ENCODE data around the gene GAB1. TPM values are rescaled to one million over a fixed set of nuclear protein-coding genes. Genes with fewer than 3 reads are reported as not detected.

Gene GAB1
- total and polyA plus RNA-seq, 2 of the 13 experiments (the other 11 are each of a cell fraction or from before 2014, with no cell fraction given): 8.7 to 14.7 TPM

- FAIRE-seq: no peak
- WGBS (ENCODE audit: low lambda C conversion rate): 95% methylated on average over 3 of the region's 3 CpGs
- Histone ChIP-seq H3K9ac (ENCODE audit: insufficient read depth, low read depth, low read length) (no peak overlapping the region), H3K4me3 (replicated peaks in 1 of 3; ENCODE audit: insufficient read depth in 1 of 3, low read depth in 2 of 3, low read length in 3 of 3) (no peak overlapping the region), H3K27ac (ENCODE audit: extremely low read length, insufficient read depth, low read length) (no peak overlapping the region), H3K9me3 (ENCODE audit: low read length) (no peaks in the 10 kb centered on the region), H4K20me1 (ENCODE audit: insufficient read depth, low read length) (peaks cover 23% of the 10 kb centered on the region), H3K27me3 (ENCODE audit: control insufficient read depth in 1 of 2, insufficient read depth in 2 of 2, low read length in 2 of 2) (no peaks in the 10 kb centered on the region), H3K4me1 (ENCODE audit: insufficient read depth, low read length) (peaks cover 42% of the 10 kb centered on the region), H2AFZ (ENCODE audit: low read length) (no peak overlapping the region), H3K36me3 (replicated peaks in 1 of 2; ENCODE audit: control insufficient read depth in 1 of 2, insufficient read depth in 2 of 2, low read length in 2 of 2) (no peaks in the 10 kb centered on the region), H3K79me2 (ENCODE audit: insufficient read depth, low read length) (peaks cover 3% of the 10 kb centered on the region), H3K4me2 (ENCODE audit: low read depth, low read length) (no peak overlapping the region)
- in situ Hi-C loops (cut with HindIII; ENCODE audit: extremely low pct_ligation_motif_present, low pct_unique_long_range_greater_than_20kb) (no loop called here), intact Hi-C loops (cut with micrococcal nuclease; ENCODE audit: unreplicated experiment) (no loop called here)
- DNase-seq (ENCODE audit: low spot score): no peak
- ChIA-PET CTCF (ENCODE audit: low intra/inter-chr PET ratio, low total read pairs) (no interaction called here), POLR2A (no interaction called here)
- TF ChIP-seq NRL (CRISPR knock-in tag; IDR thresholded peaks at IDR 0.05; ENCODE audit: borderline replicate concordance) (no peak), SMAD9 (CRISPR knock-in tag; IDR thresholded peaks at IDR 0.05) (no peak), POLR2G (IDR thresholded peaks at IDR 0.05; ENCODE audit: low read depth, low read length) (no peak), KMT2A (CRISPR knock-in tag; IDR thresholded peaks at IDR 0.05) (no peak), ZSCAN9 (CRISPR knock-in tag; IDR thresholded peaks at IDR 0.05; ENCODE audit: borderline replicate concordance) (no peak), SRSF1 (optimal IDR thresholded peaks at IDR 0.05; ENCODE audit: low read depth, low read length) (no peak), PBX3 (CRISPR knock-in tag; IDR thresholded peaks at IDR 0.05; ENCODE audit: borderline replicate concordance) (no peak), GZF1 (CRISPR knock-in tag; IDR thresholded peaks at IDR 0.05) (no peak)
- TF ChIP-seq, protein P1, sequence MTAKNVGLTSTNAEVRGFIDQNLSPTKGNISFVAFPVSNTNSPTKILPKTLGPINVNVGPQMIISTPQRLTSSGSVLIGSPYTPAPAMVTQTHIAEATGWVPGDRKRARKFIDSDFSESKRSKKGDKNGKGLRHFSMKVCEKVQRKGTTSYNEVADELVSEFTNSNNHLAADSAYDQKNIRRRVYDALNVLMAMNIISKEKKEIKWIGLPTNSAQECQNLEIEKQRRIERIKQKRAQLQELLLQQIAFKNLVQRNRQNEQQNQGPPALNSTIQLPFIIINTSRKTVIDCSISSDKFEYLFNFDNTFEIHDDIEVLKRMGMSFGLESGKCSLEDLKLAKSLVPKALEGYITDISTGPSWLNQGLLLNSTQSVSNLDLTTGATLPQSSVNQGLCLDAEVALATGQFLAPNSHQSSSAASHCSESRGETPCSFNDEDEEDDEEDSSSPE (CRISPR knock-in tag; IDR thresholded peaks at IDR 0.05): no peak
- TF ChIP-seq, protein P2, sequence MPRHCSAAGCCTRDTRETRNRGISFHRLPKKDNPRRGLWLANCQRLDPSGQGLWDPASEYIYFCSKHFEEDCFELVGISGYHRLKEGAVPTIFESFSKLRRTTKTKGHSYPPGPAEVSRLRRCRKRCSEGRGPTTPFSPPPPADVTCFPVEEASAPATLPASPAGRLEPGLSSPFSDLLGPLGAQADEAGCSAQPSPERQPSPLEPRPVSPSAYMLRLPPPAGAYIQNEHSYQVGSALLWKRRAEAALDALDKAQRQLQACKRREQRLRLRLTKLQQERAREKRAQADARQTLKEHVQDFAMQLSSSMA (CRISPR knock-in tag; IDR thresholded peaks at IDR 0.05): no peak
- TF ChIP-seq, protein P3, sequence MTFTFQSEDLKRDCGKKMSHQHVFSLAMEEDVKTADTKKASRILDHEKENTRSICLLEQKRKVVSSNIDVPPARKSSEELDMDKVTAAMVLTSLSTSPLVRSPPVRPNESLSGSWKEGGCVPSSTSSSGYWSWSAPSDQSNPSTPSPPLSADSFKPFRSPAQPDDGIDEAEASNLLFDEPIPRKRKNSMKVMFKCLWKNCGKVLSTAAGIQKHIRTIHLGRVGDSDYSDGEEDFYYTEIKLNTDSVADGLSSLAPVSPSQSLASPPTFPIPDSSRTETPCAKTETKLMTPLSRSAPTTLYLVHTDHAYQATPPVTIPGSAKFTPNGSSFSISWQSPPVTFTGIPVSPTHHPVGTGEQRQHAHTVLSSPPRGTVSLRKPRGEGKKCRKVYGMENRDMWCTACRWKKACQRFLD (CRISPR knock-in tag; IDR thresholded peaks at IDR 0.05; ENCODE audit: borderline replicate concordance): no peak
- no peak for ATAC-seq
- no TSS peak for BruUV-seq (replicated peaks)
These were observed 55.2 kb downstream of the GAB1 start for GRCh38 chr4:143391895-143392294.
